KOPT-K1 (cell line): ENCODE measurements around the gene PTH1R.

Source experiments
- H3K27ac ChIP-seq: fragments of 200-600 bp; sonication (generic); 2 replicates; pipeline ENCODE4 v1.5.1; 2016; ENCODE audit warnings: antibody characterized with exemption, mild to moderate bottlenecking, low read depth, low read length; ENCODE audit not compliant: poor library complexity, severe bottlenecking
- H3K36me3 ChIP-seq: fragments of 200-600 bp; sonication (generic); 2 replicates; pipeline ENCODE4 v1.5.1; 2017; ENCODE audit warnings: antibody characterized with exemption, mild to moderate bottlenecking, low read length, moderate library complexity; ENCODE audit not compliant: insufficient read depth
- H3K9me3 ChIP-seq: fragments of 200-600 bp; sonication (generic); 2 replicates; pipeline ENCODE4 v1.5.1; 2017; ENCODE audit warnings: antibody characterized with exemption, low read length, mild to moderate bottlenecking; ENCODE audit not compliant: insufficient read depth, poor library complexity, severe bottlenecking

The PTH1R gene

DNA sequence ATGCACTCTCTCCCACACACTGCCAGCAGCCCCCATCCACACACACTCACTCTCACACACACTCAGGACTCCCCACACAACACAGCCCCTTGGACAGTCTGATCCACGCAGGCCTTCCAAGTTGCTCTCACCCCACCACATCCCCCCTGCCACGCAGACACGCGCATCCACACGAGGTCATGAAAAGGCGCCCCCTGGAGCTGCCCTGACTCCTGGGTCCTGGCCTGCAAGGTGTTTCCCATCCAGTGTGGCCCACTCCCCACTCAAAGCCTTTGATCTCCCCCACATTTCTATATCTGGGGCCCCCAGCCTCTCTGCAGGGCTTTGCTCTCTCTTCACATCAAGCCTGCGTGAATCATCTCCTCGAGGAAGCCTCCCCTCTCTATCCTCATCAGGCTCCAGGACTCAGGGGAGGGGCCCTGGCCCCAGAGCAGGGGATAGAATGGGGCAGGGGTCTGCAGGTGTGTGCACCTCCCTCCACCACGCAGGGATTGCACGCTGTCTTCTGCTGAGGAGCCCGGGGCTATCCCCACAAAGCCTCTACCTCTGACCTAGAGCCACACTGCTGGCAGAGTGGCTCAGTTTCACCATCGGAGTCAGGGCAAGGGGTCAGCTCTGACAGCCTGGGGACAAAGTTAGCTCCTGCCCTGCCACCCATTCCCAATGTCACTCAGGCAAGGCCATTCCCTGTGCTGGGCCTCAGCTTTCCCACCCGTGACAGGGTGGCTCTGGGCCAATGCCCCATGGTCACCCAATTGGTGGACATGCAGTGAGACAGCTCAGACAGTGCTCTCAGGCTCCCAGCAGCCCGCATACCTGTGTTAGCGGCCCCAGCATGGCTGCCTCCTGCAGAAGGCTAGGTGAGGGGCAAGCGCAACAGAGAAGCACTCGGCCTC is 20.7 kb upstream of the PTH1R start:
- Histone ChIP-seq H3K9me3 (no peaks in the 10 kb centered on the region), H3K36me3 (no peaks in the 10 kb centered on the region), H3K27ac (no peak overlapping the region)

DNA sequence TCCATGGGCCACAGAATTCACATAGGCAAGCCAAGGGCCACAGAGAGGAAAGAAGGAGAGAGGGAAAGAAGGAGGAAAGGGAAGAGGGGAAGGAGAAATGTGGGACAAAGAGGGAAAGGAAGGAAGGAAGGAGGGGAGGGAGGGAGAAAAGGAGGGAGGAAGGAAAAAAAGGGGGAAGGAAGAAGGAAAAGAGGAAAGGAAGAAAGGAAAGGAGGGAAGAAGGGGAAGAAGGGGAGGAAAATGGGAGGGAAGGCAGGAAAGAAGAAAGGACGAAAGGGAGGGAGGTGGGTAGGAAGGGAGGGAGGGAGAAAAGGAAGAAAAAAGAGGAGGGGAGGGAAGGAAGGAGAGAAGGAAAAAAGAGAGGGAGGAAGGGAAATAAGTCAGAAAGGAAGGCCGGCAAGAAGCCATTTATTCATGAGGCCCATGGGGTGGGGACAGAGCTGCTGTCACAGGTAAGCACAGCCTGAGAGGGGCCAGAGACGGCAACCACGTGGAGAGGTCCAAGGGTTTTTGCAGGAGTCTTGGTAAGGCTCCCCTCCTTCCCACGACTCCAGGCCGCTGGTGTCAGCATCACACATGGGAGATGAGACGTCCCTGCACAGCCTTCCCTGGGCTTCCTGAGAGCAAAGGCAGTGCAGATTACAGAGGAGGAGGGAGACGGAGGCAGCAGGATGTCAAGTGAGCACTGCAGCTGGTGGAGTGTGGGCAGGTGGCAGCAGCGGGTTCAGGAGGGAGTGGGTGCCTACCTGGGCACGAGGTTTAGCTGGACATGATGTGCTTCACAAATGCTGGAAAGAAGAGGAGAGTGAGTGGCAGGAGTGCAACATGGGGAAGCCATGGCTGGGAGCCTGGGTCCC is 19.8 kb upstream of the PTH1R start:
- no peaks in the 10 kb centered on the region for H3K36me3 ChIP-seq
- no peaks in the 10 kb centered on the region for H3K9me3 ChIP-seq
- no peak overlapping the region for H3K27ac ChIP-seq

DNA sequence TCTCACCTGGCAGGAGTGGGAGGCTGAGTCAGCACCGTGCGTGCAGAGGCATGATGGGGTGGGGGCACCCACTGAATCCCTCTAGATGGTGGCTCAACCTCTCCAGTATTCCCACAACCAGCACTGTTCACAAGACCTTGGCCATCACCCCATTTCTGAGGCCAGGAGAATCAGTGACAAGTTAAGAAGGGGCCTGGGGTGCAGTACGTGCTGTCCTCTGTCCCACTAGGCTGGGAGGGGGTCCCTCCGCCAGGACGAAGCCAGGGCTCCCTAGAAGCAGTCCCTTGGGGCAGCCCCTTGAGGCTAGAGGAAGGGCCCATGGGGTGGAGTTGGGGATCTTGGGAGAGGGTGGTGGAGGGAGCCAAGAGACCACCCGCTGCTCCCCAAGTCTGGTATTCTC is 19.1 kb upstream of the PTH1R start:
- H3K27ac ChIP-seq, result no peak overlapping the region
- no peaks in the 10 kb centered on the region for H3K36me3 ChIP-seq
- H3K9me3 ChIP-seq, result no peaks in the 10 kb centered on the region

DNA sequence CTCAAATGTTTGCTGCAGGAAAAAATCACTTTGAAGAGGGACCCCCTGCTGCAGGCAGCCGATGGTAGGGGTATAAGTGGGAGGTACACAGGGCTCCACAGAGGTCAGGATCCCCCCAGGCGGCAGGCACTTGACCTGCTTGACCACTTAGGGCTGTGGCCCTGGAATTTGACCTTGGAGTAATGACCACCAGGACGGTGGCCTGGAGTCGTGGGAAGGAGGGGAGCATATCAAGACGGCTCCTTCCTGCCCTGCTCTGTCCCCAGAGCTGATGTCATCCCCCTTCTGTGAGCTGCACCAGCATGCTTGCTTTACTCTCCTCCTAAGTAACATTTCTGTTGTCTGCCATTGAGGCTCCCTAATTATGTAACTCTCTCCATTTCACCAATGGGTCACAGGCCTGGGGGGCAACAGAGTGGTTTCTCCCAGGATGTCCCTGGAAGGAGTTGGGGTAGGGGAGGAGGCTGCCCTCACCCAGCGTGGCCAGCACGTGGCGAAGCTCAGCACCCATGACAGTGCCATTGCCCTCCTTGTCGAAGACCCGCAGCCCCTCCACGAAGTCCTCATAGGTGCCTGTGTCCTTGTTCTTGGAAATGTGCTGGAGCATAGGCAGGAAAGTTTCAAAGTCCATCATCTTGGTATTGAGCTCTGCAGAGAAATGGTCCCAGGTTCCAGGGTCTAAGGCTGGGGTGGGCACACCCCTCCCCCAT is 18.4 kb upstream of the PTH1R start:
- Histone ChIP-seq H3K27ac (no peak overlapping the region), H3K9me3 (no peaks in the 10 kb centered on the region)

GRCh38 chr3:46860017-46860809 is 17.3 kb upstream of the PTH1R start:
- no peak overlapping the region for H3K27ac ChIP-seq
- no peaks in the 10 kb centered on the region for H3K36me3 ChIP-seq
- H3K9me3 ChIP-seq, result no peaks in the 10 kb centered on the region

More for the DNA sequence above, 18.4 kb upstream of the PTH1R start:
- no peaks in the 10 kb centered on the region for H3K36me3 ChIP-seq

- Histone ChIP-seq H3K27ac (no peak overlapping the region), H3K36me3 (no peaks in the 10 kb centered on the region), H3K9me3 (no peaks in the 10 kb centered on the region)
Observed at GRCh38 chr3:46860810-46861604, 16.5 kb upstream of the PTH1R start.

GRCh38 chr3:46861605-46862368 is 15.7 kb upstream of the PTH1R start:
- H3K36me3 ChIP-seq, result no peaks in the 10 kb centered on the region
- H3K9me3 ChIP-seq, result no peaks in the 10 kb centered on the region
- H3K27ac ChIP-seq, result no peak overlapping the region

DNA sequence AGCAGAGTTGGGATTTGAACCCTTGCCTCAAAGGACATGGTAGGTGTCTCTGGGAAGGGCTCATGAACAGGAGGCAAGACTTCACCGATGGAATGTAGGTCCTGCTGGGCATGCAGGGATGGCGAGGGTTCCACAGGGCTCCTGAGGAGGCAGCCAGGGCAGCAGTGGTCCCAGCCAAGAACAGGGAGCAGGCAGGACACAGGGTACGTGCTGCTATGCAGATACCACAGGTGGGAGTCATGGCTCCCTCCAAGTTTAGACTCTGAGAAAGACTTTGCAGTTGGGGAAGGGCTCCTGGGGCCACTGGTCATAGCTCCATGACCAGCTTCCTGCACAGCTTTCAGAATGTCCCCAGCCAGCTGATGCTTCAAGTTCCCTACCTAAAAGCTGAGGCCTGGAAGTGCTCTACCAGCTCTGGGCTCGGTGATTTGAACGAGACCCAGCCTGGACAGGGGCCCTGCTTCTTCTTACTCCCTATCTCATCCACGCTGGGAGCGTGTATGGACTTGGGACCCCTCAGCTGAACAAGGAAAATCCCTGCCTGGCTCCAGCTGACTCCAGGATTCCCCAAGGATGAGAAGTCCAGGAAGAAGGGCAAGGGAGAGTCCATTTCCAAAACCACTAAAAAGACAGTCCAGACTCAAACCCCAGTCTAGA is 15.0 kb upstream of the PTH1R start:
- Histone ChIP-seq H3K9me3 (no peaks in the 10 kb centered on the region), H3K27ac (no peak overlapping the region), H3K36me3 (no peaks in the 10 kb centered on the region)

GRCh38 chr3:46863261-46863782 is 14.2 kb upstream of the PTH1R start, which contains the start of gene MYL3:
TSS of gene MYL3 (minus strand) at chr3:46863444. CDS start at chr3:46863390, 54 bp downstream.
- no peaks in the 10 kb centered on the region for H3K9me3 ChIP-seq
- H3K36me3 ChIP-seq, result no peaks in the 10 kb centered on the region
- no peak within 1 kb of the TSS for H3K27ac ChIP-seq

- H3K9me3 ChIP-seq, result no peaks in the 10 kb centered on the region
- no peak overlapping the region for H3K27ac ChIP-seq
- H3K36me3 ChIP-seq, result no peaks in the 10 kb centered on the region
Observed at GRCh38 chr3:46864061-46864881, 13.2 kb upstream of the PTH1R start.

GRCh38 chr3:46865031-46865507 is 12.5 kb upstream of the PTH1R start:
- H3K27ac ChIP-seq, result no peak overlapping the region

GRCh38 chr3:46865546-46865945 is 12.0 kb upstream of the PTH1R start:
- no peaks in the 10 kb centered on the region for H3K9me3 ChIP-seq
- no peak overlapping the region for H3K27ac ChIP-seq

More at GRCh38 chr3:46865031-46865507, 12.5 kb upstream of the PTH1R start:
- no peaks in the 10 kb centered on the region for H3K36me3 ChIP-seq
- no peaks in the 10 kb centered on the region for H3K9me3 ChIP-seq

More at GRCh38 chr3:46865546-46865945, 12.0 kb upstream of the PTH1R start:
- no peaks in the 10 kb centered on the region for H3K36me3 ChIP-seq
